GM19468 (cell line): ENCODE data around the gene SDC3.

Experiments used
- ATAC-seq: cut with Tn5 transposase; IDR thresholded peaks from one replicate; pipeline ENCODE4 v1.9.1; 2021; ENCODE audit warnings: mild to moderate bottlenecking, moderate library complexity, moderate number of reproducible peaks; ENCODE audit not compliant: unreplicated experiment; ENCODE audit errors: extremely low read depth

SDC3 gene

DNA sequence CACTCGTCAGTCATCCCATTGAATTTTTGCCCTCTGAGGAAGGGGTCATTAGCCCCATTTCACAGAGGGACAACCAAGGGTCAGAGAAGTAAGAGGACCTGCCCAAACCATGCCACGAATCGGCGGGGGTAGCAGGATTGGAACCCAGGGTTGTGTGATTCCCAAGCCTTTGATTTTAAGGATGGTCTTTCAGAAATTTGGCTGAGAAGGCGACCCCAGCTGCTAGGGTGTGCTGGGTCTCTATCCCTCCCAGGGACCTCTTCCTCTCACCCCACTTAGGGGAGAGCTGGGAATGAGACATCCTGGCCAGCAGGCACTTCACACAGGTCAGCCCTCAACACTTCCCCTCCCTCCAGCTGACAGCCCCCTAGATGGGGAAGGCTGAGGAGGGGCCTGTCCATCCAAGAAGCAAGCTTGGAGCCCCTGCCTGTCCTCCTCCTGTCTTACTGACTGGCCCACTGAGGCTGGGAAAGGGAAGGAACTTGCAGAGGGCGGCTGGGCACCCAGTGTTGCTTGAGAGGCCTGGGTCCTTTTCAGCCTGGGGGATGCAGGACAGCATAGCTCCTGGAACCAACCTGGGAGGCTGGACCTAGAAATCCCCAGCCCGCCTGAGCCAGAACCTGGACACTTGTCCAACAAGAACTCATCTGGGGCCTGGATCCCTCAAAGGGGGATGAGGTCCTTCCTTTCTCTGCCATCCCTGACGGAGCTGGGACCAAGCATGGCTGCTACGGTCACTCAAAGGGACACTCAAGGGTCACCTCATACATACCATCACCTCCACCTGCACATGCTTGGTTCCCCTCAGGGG is 1.7 kb downstream of the SDC3 start:
- no peak for ATAC-seq

DNA sequence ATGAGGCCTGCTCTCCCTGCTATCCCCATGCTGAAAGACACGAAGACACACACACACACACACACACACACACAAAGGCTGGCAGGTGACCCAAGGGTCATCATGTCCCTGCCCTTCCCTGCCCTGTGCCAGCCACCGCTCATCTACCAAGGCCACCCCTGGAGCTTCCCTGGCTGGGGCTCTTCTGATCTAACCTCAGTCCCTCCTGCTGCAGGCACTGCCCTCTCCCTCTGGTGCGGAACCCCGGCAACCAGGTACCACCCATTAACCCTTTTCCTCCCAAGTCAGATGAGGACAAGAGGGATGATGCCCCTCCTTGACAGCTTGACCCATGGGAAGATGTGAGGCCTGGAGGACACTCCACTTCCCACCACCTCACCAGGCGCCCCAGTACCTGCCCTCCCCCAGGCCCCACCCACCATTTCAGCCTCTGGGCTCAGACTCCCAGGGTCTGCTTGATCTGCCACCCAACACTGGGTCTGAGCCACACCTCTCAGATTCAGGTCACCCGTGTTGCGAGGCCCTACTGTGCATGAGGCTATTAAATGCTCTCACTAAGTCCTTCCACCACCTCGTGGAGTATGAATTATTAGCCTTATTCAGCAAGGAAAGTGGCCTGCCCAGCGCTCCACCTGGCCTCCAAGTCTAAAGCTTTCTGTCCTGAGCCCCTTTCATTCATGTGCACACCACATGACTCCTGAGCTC is 2.5 kb downstream of the SDC3 start:
- no peak for ATAC-seq

DNA sequence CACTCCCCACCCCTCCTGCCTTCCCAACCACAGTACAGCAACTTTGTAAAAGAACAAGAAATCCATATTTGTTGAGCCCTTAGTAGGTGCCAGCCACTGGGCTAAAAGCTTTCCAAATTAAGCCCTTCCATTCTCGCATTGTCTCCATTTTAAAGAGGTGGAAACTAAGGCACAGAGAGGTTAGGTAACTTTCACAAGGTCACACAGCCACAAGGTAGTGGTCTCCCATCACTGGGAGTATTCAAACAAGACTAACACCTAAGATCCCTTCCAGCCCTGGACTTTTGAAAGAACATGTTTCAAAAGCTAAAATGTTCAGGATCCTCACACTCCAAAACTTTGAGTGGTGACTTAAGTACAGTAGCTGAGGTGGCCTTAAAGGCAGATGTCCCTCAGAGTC is 3.2 kb downstream of the SDC3 start:
- ATAC-seq: no peak

DNA sequence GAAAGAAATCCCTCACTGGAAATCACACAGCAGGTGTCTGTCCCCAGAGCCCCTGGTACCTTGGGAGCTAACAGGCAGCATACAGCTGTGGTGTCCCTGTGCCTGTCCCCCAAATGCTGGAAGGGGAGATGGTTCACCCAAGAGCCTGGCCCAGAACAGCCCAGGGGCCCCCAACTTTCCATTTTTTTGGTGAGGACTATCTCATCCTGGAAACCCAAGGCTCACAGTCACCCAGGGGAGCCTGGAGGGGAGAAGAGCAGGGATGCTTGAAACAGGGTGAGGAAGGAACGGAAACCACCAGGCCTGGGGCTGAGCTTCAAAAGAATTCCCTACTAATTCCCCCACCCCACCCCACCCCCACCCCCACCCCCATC is 3.6 kb downstream of the SDC3 start:
- no peak for ATAC-seq

DNA sequence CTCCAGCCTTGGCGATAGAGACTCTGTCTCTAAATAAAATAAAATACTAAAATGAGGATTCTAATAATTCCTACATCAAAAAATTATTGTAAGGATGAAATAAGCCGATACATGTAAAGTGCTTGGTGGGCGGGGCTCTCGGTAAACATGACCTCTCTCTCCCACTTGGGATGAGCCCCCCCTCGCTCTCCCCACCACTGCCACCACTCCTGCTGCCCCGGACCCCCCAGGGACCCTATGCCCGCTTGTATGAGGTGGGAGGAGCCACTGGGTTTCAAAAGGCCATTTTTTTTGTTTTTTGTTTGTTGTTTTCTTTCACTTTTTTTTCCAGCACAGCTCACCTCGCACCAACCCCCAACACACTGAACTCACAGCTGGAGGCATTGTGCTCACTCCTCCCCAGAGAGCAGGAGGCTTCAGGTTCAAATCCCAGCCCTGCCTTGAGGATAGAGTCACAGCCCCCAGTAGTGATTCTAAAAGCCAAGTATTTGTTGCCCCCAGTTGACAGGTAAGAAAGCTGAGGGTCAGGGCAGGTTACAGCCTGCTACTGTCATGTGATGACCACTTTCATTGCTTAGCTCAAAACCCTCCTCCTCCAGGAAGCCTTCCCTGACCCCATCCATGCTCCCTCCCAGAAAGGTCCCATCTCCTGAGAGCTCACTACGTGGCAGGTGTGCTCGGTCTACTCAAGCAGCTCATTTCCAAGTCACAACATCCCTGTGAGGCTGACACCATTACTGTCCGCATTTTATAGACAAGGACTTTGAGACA is 4.2 kb downstream of the SDC3 start:
- no peak for ATAC-seq

DNA sequence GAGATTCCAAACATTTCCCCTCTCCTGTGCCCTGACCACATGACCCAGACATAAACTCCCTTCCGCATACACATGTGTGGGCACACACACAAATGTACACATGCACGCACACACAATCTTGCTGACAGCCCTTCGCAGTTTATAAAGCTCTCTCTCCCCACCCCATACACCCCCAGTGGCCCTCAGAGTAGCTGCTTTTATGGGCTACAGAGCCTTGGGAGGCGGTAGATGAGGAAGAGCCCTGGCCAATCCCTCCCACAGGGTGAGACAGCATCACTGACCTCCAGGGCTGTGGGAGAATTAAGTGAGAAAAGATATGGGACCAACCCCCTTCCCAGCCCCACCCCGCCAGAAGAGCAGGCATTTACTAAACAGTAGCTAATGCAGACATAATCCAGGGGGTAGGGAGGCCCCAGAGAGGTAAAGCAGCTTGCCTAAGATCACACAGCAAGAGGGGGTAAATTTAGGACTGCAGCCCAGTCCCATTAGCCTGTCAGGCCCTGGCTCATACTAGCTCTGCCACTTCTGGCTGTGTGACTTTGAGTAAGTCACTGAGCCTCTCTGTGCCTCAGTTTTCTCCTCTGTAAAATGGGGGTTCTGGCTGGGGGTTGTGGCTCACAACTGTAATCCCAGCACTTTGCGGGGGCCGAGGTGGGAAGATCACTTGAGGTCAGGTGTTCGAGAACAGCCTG is 5.1 kb downstream of the SDC3 start:
- ATAC-seq: no peak

DNA sequence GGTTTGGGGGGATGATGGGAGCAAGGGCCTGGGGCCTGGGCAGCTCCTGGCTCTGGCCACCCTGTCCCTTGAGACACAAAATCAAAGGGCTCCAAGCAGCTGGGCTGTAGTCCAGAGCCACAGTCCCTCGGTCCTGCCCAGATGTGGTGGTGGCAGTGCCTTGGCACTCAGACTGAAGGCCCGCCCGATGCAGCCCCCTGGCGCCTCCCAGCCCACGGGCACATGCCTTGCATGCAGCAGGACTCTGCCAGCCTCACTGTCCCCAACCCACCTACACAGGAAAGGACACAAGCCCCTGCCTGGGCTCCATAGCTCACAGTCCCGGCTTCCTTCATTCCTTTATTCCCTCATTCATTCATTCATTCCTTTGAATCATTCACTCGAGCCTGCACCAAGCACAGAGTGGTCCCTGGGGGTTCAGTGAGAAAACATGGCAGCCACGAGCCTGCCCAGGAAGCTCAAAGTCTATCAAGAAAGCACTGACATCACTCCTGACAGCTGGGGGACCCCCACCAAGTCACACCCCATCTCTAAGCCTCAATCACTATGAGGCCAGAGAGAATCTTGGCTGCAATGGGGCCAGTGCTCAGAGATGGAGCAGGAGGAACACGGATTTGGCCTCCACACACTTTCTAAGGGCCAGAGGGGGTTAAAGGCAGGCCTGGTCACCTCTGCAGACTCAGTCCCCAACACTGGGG is 5.8 kb downstream of the SDC3 start:
- ATAC-seq: no peak

DNA sequence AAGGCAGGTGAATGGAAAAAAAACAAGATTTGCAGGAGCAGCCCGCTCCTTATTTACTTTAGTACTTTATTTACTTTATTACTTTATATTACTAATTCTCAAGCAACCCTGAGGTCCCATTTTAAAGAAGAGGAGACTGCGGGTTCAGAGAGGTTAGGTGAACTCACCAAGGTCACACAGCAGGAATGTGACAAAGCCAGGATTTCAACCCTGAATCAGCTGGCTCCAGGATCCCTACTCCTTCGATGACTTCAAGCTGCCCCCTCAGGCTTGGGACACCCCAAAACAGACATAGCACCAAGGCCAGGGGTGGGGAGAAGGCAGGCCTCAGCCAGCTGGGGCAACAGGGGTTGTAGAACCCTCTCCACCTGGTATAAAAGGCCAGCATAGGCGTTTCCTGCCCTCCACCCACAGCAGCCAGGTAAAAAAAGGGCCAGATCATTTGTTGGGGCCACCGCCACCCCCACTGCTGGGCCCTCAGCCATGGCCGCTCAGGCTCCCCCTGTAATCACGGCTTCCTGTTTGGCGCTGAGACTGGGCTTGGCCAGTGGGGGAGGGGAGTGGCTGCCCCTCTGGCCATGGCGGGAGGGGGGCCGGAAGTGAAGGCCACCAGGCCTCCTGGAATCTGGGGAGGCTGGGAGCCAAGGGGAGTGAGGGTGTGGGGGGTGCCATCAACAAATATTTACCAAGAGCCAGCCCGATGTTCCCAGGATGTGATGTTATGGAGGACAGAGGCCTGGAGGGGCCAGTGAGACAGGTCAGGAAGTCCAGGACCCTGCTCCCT is 6.6 kb downstream of the SDC3 start:
- ATAC-seq: no peak

DNA sequence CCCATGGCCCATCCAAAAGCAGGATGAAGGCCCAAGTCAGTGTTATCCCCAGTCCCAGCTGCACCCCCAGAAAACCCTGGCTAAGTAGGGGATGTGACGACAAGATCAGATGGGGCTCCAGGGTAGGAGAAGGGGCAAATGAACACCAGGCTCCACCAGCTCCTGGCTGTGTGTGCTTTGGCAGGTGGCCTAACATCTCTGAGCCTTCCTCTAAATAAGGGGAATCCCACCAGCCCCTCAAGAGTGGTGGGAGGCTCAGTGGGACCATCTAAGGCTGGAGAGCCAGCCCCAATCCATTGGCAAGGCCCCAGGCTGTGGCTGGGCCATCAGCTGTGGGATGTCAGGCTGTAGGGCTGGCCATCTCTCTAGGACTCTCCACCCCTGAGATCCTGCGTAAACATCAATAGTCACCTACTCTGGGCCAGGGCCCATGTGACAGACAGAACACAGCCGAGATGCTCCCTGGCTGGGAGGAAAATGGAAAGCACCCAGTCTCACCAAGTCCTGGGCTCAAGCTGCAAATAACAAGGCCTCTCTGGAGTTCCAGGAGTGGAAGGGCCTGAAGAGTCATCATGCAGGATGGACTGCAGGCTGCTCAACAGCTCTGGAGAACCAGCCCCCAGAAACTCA is 7.5 kb downstream of the SDC3 start:
- ATAC-seq: no peak

DNA sequence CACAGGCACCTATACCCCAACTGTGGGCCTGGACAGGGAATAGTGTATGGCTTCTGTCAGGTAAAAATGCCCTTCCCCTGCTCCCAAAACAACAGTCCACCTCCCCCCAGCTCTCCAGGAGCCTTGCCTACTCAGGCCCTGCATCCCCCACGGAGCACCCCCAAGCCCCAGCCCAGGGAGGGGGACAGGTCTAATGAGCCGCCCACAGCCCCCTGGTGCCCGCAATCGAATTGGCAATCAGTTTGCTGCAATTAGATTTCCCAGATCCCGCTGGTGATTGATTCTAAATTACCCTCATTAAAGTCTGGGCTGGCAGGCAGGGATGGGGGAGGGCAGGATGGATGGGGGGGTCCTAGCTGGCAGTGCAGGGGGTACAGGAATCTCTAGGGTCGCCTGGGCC is 8.1 kb downstream of the SDC3 start:
- ATAC-seq: no peak

DNA sequence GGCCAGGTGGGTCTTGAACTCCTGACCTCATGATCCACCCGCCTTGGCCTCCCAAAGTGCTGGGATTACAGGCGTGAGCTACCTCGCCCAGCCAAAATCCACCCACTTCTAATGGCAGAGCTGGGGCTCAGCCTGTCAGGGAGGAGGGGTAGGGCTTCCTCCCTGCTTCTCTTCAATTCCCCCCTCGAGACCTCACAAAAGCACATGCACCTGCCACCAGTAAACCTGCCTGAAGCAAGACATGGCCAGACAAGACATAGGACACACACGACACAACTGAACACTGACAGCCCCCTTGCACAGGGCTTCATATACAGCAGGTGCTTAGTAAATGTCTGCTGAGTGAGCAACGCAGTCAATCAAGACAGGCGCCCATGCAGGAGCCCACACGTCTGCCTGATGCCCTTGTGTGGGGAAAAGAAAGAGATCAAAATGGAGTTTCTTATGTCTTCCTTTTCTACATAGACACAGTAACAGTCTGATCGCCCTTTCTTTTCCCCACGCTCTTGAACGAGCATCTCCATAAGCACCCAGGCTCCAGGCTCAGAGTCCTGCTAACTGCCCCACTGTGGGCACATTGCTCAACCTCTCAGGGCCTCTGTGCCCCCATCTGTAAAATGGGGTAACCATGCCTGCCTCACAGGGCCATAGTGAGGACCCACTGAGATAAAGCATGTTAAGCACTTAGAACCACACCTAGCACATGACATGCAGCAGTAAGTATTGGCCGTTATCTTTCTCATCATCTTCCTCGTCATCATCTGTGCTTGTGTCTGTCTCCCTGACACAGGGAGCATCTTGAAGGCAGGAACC is 8.8 kb downstream of the SDC3 start:
- ATAC-seq: no peak

DNA sequence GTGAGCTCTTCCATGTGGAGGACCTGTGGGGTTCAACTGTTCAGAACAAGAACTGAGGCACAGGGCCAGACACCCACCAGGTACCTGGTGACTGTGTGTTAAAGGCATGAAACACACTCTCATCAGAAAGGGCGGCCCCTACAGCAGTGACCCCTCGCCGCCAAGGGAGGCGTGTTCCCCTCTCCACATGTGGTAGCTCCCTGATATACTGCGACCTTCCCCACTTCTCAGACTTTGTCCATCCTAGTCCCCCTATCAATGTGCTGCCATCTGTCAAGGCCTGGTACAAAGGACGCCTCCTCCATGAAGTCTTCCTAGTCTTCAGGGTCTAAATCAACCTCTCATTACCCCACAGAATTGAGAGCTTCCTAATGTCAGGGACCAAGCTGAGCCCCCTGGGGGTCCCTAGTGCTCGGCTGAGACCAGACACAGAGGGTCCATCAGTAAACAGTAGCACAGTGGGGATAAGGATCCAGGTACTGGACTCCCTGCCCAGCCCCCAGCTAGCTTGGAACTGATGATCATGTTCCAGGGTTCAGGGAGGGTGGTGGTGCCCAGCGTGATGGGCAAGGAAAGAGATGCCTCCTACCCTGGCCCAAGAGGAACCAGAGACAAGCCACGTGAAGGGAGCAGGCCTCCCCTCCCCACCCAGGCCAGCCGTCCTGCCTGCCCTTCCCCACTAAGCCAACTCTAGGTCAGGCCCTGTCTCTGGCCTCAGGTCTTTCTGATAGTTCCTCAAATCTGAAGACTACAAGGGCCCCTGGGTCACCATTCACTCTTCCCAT is 10.3 kb downstream of the SDC3 start:
- no peak for ATAC-seq

DNA sequence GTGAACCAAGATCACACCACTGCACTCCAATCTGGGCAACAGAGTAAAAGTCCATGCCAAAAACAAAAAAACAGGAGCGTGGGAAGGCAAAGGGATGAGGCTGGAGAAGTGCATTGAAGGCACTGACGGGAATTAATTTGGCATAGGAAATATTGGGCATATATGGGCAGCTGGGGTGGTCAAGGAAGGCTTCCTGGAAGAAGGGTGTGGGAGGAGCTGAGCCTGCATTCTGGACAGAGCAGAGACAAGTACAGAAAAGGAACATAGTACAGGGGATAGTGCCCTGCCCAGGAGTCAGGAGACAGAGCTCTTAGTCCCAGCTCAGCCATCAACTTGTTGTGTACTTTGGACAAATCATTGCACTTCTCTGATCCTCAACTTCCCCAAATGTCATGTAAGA is 11.7 kb downstream of the SDC3 start:
- ATAC-seq: no peak

DNA sequence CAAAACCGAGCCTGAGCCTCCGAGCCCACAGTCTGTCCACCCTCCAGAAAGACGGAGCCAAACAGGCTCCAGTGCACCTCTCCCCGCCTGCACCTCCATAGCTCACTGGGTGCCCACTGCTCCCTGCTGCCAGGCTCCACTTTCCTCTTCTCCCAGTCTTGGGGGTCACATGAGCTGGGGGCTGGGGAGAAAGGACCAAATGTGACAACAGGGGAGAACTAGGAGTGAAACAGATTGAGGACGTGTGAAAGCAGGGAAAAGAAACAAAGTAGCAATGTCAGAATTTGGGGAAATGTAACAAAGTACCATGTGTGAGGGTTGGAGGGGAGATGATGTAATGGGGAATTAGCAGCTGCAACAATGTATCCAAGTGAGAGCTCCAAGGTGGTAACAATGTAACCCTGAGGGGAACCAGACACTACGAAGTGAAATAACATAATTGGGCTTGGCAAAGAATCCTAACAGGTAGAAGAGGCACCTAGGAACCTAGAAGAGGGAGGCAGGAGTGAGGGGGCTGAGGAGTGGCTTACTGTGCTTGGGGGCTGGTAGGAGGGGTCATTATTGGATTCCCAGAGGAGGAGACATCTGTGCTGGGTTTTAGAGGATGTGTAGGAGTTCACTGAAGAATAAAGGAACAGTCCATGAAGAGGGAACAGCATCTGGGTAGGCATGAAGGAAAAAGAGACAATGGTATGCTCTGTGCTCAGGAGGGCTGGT is 12.5 kb downstream of the SDC3 start:
- ATAC-seq: no peak

DNA sequence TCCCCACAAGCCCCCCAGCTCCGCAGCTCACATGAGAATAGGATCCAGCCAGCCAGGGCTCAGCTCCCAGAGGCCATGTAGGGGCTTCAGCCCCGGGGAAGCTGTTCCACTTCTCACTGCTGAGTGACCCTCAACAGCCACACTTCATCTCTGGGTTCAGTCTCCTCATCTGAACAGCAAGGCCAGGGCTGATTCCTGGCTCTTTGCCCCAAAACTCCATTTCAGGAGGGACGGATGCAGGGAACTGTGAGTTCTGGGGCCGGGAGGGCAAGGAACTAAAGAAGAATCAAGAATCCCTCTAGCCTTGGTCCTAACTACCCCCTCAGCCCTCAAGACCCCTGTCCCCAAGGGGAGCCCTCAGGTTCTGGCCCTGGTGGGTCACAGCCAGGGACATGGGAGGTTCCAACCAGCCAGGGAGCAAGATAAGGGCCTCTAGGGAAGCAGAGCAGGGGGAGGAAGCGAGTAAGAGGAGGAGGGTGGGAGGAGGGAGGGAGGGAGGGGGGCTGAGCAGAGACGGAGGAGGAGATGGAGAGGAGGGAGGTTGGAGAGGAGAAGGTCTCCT is 13.1 kb downstream of the SDC3 start:
- no peak for ATAC-seq

DNA sequence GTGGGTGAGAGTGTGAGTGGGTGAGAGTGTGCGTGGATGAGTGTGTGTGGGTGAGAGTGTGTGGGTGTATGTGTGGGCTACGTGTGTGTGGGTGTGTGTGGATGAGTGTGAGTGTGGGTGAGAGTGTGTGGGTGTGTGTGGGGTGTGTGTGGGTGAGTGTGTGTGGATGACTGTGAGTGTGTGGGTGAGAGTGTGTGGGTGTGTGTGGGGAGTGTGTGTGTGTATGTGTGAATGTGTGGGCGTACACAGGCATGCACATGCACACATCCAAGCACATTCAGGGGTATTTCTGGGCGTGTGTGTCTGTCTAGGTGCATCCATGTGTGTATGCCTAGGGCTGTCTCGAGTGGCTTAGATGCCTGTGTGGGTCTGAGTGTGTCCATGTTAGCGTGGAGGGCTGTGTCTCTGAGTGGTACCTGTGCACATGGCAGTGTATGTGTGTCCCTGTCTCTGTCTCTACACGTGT is 14.0 kb downstream of the SDC3 start:
- no peak for ATAC-seq
